RWPE1 (cell line): ENCODE measurements around the gene USP13.

ENCODE experiments used
- CTCF ChIA-PET: fragments of 350-600 bp; sonication (Branson Sonifier 250); formaldehyde crosslinking; extraction: SDS; loops from one replicate; lab custom pipeline; 2021; lab: Yijun Ruan, JAX
- POLR2A ChIA-PET: fragments of 400-600 bp; formaldehyde crosslinking; extraction: SDS; loops from one replicate; lab custom pipeline; 2020; ENCODE audit warnings: antibody characterized with exemption; ENCODE audit not compliant: low non-redundant PET; lab: Yijun Ruan, JAX
- DNase-seq: peaks from one replicate; pipeline ENCODE4 v3.0.0; 2012; ENCODE audit warnings: low spot score
- H3K27ac ChIP-seq: fragments of 450-650 bp; 2 replicates; pipeline ENCODE4 v1.5.1; 2017
- TF ChIP-seq, protein P1 (sequence below): fragments of 450-650 bp; conservative IDR thresholded peaks from 2 replicates; pipeline ENCODE4 v1.5.1; 2017; ENCODE audit warnings: low read depth, mild to moderate bottlenecking

USP13 gene

DNA sequence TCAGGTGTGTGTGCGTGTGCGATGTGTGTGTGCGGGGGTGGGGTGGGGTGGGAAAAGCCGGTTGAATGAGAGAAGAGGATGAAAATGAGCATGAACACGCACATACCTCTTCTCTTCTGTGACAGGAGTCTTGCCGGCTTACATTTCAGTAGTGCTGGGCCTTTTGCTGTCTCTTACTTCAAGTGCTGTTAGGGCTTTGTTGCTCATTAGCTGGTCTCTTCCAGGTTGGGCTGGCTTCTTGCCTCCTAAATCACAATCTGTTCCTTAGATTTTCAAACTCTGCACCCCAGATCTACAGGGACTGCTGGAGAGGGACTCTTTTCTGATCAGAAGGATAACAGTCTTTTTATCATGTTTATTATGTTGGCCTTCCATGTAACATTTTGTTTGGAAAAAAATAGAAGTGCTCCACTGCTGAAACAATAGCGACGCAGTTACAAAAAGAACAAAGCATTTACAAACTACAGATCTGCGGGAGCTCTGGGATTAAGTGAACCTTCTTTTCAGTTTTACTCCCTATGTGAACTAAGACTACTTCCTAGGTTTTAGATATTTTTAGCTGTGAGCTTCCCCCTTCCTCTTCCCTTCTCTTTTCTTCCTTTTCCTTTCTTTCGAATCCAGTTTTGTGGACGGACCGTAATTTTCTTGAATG lies 48.5 kb downstream of the USP13 start:
- ChIA-PET POLR2A (no interaction called here), CTCF (no interaction called here)
- H3K27ac ChIP-seq, result no peak overlapping the region
- no peak for DNase-seq
- TF ChIP-seq, protein P1, sequence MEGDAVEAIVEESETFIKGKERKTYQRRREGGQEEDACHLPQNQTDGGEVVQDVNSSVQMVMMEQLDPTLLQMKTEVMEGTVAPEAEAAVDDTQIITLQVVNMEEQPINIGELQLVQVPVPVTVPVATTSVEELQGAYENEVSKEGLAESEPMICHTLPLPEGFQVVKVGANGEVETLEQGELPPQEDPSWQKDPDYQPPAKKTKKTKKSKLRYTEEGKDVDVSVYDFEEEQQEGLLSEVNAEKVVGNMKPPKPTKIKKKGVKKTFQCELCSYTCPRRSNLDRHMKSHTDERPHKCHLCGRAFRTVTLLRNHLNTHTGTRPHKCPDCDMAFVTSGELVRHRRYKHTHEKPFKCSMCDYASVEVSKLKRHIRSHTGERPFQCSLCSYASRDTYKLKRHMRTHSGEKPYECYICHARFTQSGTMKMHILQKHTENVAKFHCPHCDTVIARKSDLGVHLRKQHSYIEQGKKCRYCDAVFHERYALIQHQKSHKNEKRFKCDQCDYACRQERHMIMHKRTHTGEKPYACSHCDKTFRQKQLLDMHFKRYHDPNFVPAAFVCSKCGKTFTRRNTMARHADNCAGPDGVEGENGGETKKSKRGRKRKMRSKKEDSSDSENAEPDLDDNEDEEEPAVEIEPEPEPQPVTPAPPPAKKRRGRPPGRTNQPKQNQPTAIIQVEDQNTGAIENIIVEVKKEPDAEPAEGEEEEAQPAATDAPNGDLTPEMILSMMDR, result no peak

DNA sequence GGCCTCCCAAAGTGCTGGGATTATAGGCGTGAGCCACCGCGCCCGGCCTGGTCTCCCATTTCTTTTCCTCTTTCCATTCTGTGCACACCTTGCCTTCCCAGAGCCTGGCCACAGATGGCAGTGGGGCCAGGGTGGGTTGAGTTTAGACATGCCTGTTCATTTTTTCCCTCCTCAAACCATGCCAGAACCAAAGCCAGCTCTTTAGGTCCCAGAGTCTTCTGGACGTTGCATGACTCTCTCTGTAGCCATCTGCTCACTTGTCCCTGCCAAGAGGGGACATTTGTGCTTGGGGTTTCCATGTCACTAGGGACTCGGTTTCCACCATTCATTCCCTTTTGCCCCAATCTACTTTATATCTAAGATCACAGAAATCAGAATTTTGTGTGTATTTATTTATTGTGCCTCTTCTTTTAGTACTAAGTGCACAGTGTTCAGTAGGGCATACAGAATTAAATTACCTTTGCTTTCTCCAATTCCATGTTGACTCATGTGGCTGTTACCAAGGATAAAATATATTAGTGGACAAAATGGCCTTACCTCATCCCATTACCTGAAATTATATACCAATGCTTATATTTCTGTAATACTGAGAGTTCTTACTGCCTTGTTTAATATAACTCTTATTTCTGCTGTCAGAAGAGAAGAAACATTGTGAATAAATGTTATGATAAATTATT lies 49.6 kb downstream of the USP13 start:
- ChIA-PET CTCF (no interaction called here), POLR2A (no interaction called here)
- no peak for DNase-seq
- TF ChIP-seq, protein P1, result no peak
- H3K27ac ChIP-seq, result no peak overlapping the region

DNA sequence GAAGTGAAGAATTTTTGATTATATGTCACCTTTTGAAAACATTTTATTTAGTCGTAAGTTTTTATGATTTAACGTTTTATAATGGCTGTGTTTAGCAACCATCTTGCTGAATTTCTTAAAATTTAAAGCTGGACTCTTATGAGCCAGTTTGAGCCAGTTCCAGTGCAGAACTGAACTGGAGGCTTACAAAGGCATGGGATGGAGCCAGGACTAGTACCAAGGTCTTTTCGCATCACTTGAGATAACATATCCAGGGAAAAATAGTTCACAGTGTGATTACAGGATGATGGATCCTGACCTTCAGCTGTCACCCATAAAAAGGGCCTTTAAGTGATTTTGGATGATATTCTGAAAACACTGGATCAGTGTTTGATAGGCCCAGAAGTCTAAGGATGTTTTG lies 51.0 kb downstream of the USP13 start:
- TF ChIP-seq, protein P1, result no peak

DNA sequence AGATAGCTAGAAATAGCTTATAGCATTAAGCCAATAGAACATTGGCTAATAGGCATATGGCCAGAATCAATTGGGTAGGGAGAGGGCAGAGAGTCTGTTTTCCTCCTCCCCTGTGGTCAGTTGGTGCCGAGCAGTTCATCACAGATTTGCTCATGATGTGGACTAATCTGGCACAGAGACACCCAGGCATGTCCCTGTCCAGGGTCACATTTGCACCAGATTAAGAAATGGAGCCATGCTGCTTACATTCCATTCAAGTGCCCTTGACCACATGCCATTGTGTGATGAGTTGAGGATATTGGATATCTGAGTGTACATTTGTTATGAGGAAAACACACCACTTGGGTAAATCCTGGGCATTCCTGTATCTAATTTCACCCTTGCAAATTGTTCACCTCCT lies 53.4 kb downstream of the USP13 start:
- ChIA-PET POLR2A (no interaction called here), CTCF (no interaction called here)
- H3K27ac ChIP-seq, result no peak overlapping the region
- no peak for DNase-seq
- TF ChIP-seq, protein P1, result no peak

More for the DNA sequence above, 51.0 kb downstream of the USP13 start:
- DNase-seq, result no peak
- ChIA-PET CTCF (interaction anchor here (0.5 kb wide), 1 partner anchor 531 kb away, joined by 3 read pairs; no protein-coding TSS in a partner anchor), POLR2A (no interaction called here)
- H3K27ac ChIP-seq, result no peak overlapping the region

DNA sequence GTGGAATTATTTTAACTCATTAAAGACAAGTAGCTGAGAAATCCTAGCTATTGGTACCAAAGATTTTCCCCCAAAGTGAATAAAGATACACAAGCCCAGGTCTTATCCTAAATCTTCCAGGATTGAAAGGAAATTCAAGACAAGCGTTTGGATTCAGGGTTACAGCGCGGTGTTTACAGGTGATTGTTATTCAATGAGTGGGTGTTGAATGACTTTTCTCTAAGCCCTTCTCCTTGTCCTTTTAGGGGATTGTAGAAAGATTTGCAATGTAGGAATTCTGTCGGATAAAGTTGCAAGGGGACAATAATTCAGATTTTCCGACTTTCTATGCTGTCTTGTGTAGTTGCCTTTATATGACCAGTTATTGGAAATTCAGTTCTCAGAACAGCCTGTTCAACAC lies 57.2 kb downstream of the USP13 start:
- POLR2A ChIA-PET, result no interaction called here
- DNase-seq, result no peak
- CTCF ChIA-PET, result interaction anchor here (0.6 to 0.7 kb wide), 2 partner anchors 125 to 248 kb away, joined by 3 to 6 read pairs; no protein-coding TSS in a partner anchor
- TF ChIP-seq, protein P1, result no peak
- no peak overlapping the region for H3K27ac ChIP-seq

DNA sequence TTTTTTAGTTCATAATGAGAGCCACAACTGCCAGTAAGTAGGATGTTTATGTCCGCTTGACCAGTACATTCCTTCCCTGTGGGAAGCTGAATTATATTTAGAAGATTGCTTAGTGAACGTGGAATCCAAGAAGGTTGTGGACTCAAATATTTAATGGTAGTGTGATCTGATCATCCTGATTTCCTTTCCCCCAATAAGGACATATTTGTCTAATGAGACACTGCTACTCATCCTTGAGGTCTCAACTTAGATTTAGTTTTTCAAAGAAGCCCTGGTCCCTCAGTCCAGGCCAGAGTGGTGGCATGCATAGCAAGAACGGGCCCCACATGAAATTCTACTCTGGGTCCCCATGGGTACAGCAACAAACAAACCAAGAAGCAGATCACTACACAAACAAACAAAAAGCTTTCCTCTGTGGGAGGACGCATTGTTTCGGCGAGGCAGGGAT lies 60.8 kb downstream of the USP13 start:
- DNase-seq, result no peak
- H3K27ac ChIP-seq, result no peak overlapping the region
- TF ChIP-seq, protein P1, result no peak
- CTCF ChIA-PET, result no interaction called here
- POLR2A ChIA-PET, result no interaction called here
